GM12892 (cell line): Measurements from ENCODE around the gene SSBP4.

ENCODE experiments used
- POLR2A ChIP-seq: IDR thresholded peaks from 2 replicates; pipeline ENCODE4 v1.6.1; 2011; ENCODE audit warnings: low read depth, low read length, control low read depth
- POLR2AphosphoS5 ChIP-seq: IDR thresholded peaks from 2 replicates; pipeline ENCODE4 v1.6.1; 2011; ENCODE audit warnings: low read depth, low read length, control low read depth
- TAF1 ChIP-seq: IDR thresholded peaks from 2 replicates; pipeline ENCODE4 v1.6.1; 2011; ENCODE audit warnings: low read depth, mild to moderate bottlenecking, control low read depth, low read length, borderline replicate concordance

DNA sequence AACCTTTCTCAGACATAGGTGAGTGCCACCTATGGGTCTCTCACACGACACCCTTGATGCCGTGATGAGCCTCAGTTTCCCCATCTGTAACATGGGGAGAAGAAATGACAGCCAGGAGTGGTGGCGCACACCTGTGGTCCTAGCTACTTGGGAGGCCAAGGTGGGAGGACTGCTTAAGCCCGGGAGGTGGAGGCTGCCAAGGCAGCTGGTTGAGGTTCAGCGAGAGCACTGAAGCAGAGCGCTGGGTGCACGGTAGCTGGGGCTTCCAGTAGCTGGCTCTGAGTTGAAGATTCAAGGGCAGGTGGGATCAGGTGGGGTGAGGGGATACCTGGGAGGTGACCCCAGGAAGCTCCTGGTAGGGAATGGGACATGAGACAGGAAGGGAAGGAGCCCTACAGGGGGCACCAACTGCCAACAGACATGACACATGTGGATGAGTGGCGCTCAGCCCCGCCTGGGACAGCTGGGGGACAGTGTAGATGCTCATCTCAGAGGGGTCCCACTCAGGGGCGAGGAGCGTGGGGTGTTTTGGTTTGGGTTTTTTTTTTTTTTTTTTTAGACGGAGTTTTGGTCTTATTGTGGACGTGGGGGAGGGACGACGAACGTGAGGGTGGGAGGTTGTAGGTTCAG is 6.5 kb upstream of the SSBP4 start:
- no peak for TF ChIP-seq POLR2AphosphoS5
- TF ChIP-seq POLR2A: no peak
- no peak for TF ChIP-seq TAF1
